DMS153 (cell line): ENCODE results near the gene OR3A2.
"Not testable (repeated sequence)": the region's sequence is repeated elsewhere in the genome, so short reads cannot be mapped to it uniquely, and the experiment has no call there.

Experiments
- DNase-seq: peaks from one replicate; lab custom pipeline; 2025; lab: John Stamatoyannopoulos, UW

Gene OR3A2

GRCh38 chr17:3293548-3293947 is 92.6 kb downstream of the OR3A2 start:
- DNase-seq: not testable (repeated sequence)

GRCh38 chr17:3282901-3283300 is 103.2 kb downstream of the OR3A2 start:
- no peak for DNase-seq

- DNase-seq: no peak
Observed at GRCh38 chr17:3276126-3276525, 110.0 kb downstream of the OR3A2 start.

GRCh38 chr17:3271072-3271848 is 114.8 kb downstream of the OR3A2 start:
- no peak for DNase-seq

GRCh38 chr17:3260600-3260999 is 125.5 kb downstream of the OR3A2 start:
- DNase-seq: no peak

GRCh38 chr17:3260163-3260562 is 125.9 kb downstream of the OR3A2 start:
- DNase-seq: no peak

- no peak for DNase-seq
Observed at GRCh38 chr17:3256575-3256974, 129.5 kb downstream of the OR3A2 start.

- not testable (repeated sequence) for DNase-seq
Observed at GRCh38 chr17:3249013-3249412, 137.1 kb downstream of the OR3A2 start.

- not testable (repeated sequence) for DNase-seq
Observed at GRCh38 chr17:3244841-3245240, 141.3 kb downstream of the OR3A2 start.

- DNase-seq: not testable (repeated sequence)
Observed at GRCh38 chr17:3241044-3241443, 145.1 kb downstream of the OR3A2 start.

GRCh38 chr17:3238685-3239084 is 147.4 kb downstream of the OR3A2 start:
- DNase-seq: peak; percentile 8

- not testable (repeated sequence) for DNase-seq
Observed at GRCh38 chr17:3232300-3232699, 153.8 kb downstream of the OR3A2 start.
